GM12878 (cell line): ENCODE data around the gene EXOC4. TPM values are rescaled to one million over a fixed set of nuclear protein-coding genes. Genes with fewer than 3 reads are reported as not detected.

ENCODE experiments used
- ATAC-seq: fragments of 200-7000 bp; cut with Tn5 transposase; 3 replicates; pipeline ENCODE4 v1.9.1; 2020; ENCODE audit warnings: mild to moderate bottlenecking, moderate library complexity
- BruUV-seq: library from RNA; stranded (reverse); fragments of 400-500 nt; replicated peaks from 2 replicates; lab custom pipeline; 2021; lab: Mats Ljungman, UMichigan
- CTCF ChIA-PET: fragments of 300-600 bp; sonication (Branson Sonifier 250); formaldehyde crosslinking; extraction: SDS; loops from one replicate; lab custom pipeline; 2021; ENCODE audit warnings: inconsistent platforms; lab: Yijun Ruan, JAX
- POLR2A ChIA-PET: fragments of 350-600 bp; formaldehyde crosslinking; extraction: SDS; loops from one replicate; lab custom pipeline; 2021; ENCODE audit warnings: inconsistent platforms; lab: Charles Lee
- RAD21 ChIA-PET: fragments of 300-600 bp; sonication (Branson Sonifier 250); formaldehyde crosslinking; loops from one replicate; lab custom pipeline; 2023; ENCODE audit warnings: antibody characterized with exemption; ENCODE audit not compliant: unreplicated experiment; lab: Charles Lee
- SMC1A ChIA-PET: fragments of 300-600 bp; sonication (Branson Sonifier 250); formaldehyde crosslinking; loops from one replicate; lab custom pipeline; 2023; ENCODE audit not compliant: unreplicated experiment, uncharacterized antibody; lab: Charles Lee
- DNase-seq: peaks from one replicate; pipeline ENCODE4 v3.0.0-alpha.2; 2011; ENCODE audit warnings: low read depth, low spot score
- FAIRE-seq: peaks from 3 replicates; lab custom pipeline; 2011; peaks lifted over from hg19 to GRCh38; lab: Jason Lieb, UNC
- H2AFZ ChIP-seq: 2 replicates; pipeline ENCODE4 v1.6.0; 2011; ENCODE audit warnings: low read depth, low read length, control low read depth; ENCODE audit not compliant: control insufficient read depth
- H3K27ac ChIP-seq: 2 replicates; pipeline ENCODE4 v1.5.1; 2011; ENCODE audit warnings: control low read depth; ENCODE audit not compliant: control insufficient read depth, insufficient read depth
- H3K27me3 ChIP-seq, 2 experiments: replicated peaks in 1 of 2; 2 replicates each; pipeline versions ENCODE4 v1.6.0 to v1.6.1; 2011; ENCODE audit warnings: low read length in 1 of 2; ENCODE audit not compliant: control insufficient read depth in 2 of 2, insufficient read depth in 2 of 2
- H3K36me3 ChIP-seq, 2 experiments: 2 replicates each; pipeline ENCODE4 v1.5.1; 2011; ENCODE audit warnings: low read length in 1 of 2; ENCODE audit not compliant: control insufficient read depth in 2 of 2, insufficient read depth in 2 of 2
- H3K4me1 ChIP-seq: 2 replicates; pipeline ENCODE4 v1.6.1; 2011; ENCODE audit warnings: mild to moderate bottlenecking, low read length, moderate library complexity, mixed read lengths; ENCODE audit not compliant: control insufficient read depth, insufficient read depth
- H3K4me2 ChIP-seq: 2 replicates; pipeline ENCODE4 v1.6.0; 2011; ENCODE audit warnings: control low read depth; ENCODE audit not compliant: control insufficient read depth, insufficient read depth
- H3K4me3 ChIP-seq: fragments of 200-600 bp; sonication (generic); 2 replicates; pipeline ENCODE4 v1.5.1; 2016
- H3K79me2 ChIP-seq: 2 replicates; pipeline ENCODE4 v1.6.0; 2011; ENCODE audit warnings: low read length; ENCODE audit not compliant: control insufficient read depth, insufficient read depth
- H3K9ac ChIP-seq: 2 replicates; pipeline ENCODE4 v1.8.0; 2011; ENCODE audit warnings: low read length, control low read depth, mixed read lengths; ENCODE audit not compliant: control insufficient read depth, insufficient read depth
- H3K9me3 ChIP-seq: replicated peaks from 3 replicates; pipeline ENCODE4 v1.5.1; 2011; ENCODE audit warnings: mild to moderate bottlenecking, low read length; ENCODE audit not compliant: control insufficient read depth, insufficient read depth
- H4K20me1 ChIP-seq: 2 replicates; pipeline ENCODE4 v1.6.0; 2011; ENCODE audit not compliant: control insufficient read depth, insufficient read depth
- BCL11A ChIP-seq: IDR thresholded peaks from 2 replicates; pipeline ENCODE4 v1.6.1; 2011; ENCODE audit warnings: low read depth, low read length
- BRCA1 ChIP-seq: IDR thresholded peaks from 2 replicates; pipeline ENCODE4 v1.6.1; 2011; ENCODE audit warnings: low read depth, low read length, improper control_type of control experiment
- CEBPB ChIP-seq, 2 experiments: fragments of 150-350 bp in 1 of 2; IDR thresholded peaks; 2 replicates each; pipeline ENCODE4 v1.6.1; 2012 to 2014; ENCODE audit warnings: low read depth in 2 of 2, low read length in 2 of 2, borderline replicate concordance in 1 of 2, inconsistent platforms in 1 of 2
- CHD1 ChIP-seq: IDR thresholded peaks from 2 replicates; pipeline ENCODE4 v1.6.1; 2012; ENCODE audit warnings: low read depth, low read length, improper control_type of control experiment
- CHD4 ChIP-seq: fragments of 200-600 bp; sonication (generic); IDR thresholded peaks from 2 replicates; pipeline ENCODE4 v1.6.1; 2016; ENCODE audit warnings: mild to moderate bottlenecking
- PAX8 ChIP-seq: fragments of 450-650 bp; IDR thresholded peaks from 2 replicates; pipeline ENCODE4 v1.6.1; 2017; ENCODE audit warnings: mild to moderate bottlenecking, moderate library complexity
- PML ChIP-seq: IDR thresholded peaks from 2 replicates; pipeline ENCODE4 v1.6.1; 2012; ENCODE audit warnings: low read length, inconsistent platforms
- RCOR1 ChIP-seq: conservative IDR thresholded peaks from 2 replicates; pipeline ENCODE4 v1.6.1; 2012; ENCODE audit warnings: low read depth, low read length, improper control_type of control experiment
- SMAD5 ChIP-seq: IDR thresholded peaks from 2 replicates; pipeline ENCODE4 v1.6.1; 2016; ENCODE audit warnings: antibody characterized with exemption, low read depth
- TAF1 ChIP-seq: IDR thresholded peaks from 2 replicates; pipeline ENCODE4 v1.6.1; 2011; ENCODE audit warnings: mild to moderate bottlenecking, low read depth, low read length, borderline replicate concordance
- ZNF207 ChIP-seq: fragments of 450-650 bp; IDR thresholded peaks from 2 replicates; pipeline ENCODE4 v1.6.1; 2014; ENCODE audit warnings: antibody characterized with exemption, mild to moderate bottlenecking, borderline replicate concordance
- WGBS: methylation state at CpG from one replicate; pipeline ENCODE4 v1.1.6; 2016; ENCODE audit warnings: low lambda C conversion rate; ENCODE audit not compliant: insufficient replicate concordance, insufficient coverage; ENCODE audit errors: missing lambda C conversion rate; 5-methylcytosine and 5-hydroxymethylcytosine counted together
- in situ Hi-C: fragments of 300-500 bp; cut with MboI; formaldehyde crosslinking; loops from 9 replicates; pipeline ENCODE4 v1.14.3; 2018; ENCODE audit warnings: mixed read lengths
- intact Hi-C: fragments of 100-400 bp; cut with micrococcal nuclease; formaldehyde crosslinking; loops from one replicate; pipeline ENCODE4 v1.14.2; 2022; ENCODE audit not compliant: unreplicated experiment
- polyA plus RNA-seq, 11 experiments: library from polyadenylated mRNA; depleted of rRNA in 4 of 11; unstranded in 6 of 11; stranded (reverse) in 5 of 11; fragments of >200 nt; fragmentation: Nextera tagmentation in 4 of 11; fragmentation: Illumina TruSeq in 1 of 11; extraction: Ambion mirVana in 4 of 11; extraction: Trizol in 1 of 11; gene quantifications; 1 replicate in 1 of 11; 2 replicates in 10 of 11; pipeline versions ENCODE4 v1.2.1 to v1.2.3, GENCODE V29; 2011 to 2016; ENCODE audit warnings: inconsistent platforms in 2 of 11, missing spikeins in 2 of 11, low read depth in 1 of 11
- total RNA-seq, 4 experiments: library from RNA; depleted of rRNA in 3 of 4; stranded (reverse); fragments of >200 nt in 3 of 4; fragmentation: Illumina TruSeq in 1 of 4; extraction: Trizol in 1 of 4; gene quantifications; 2 replicates each; pipeline versions ENCODE4 v1.2.1 to v1.2.3, GENCODE V29; 2013 to 2021
- TF ChIP-seq, protein P1 (sequence below): fragments of 450-650 bp; IDR thresholded peaks from 2 replicates; pipeline ENCODE4 v1.6.1; 2014; ENCODE audit warnings: mild to moderate bottlenecking

Gene EXOC4
- total and polyA plus RNA-seq, 10 of the 15 experiments (the other 5 are each of a cell fraction or from before 2014, with no cell fraction given) = 13.2 to 44.5 (median 29.6) TPM

DNA sequence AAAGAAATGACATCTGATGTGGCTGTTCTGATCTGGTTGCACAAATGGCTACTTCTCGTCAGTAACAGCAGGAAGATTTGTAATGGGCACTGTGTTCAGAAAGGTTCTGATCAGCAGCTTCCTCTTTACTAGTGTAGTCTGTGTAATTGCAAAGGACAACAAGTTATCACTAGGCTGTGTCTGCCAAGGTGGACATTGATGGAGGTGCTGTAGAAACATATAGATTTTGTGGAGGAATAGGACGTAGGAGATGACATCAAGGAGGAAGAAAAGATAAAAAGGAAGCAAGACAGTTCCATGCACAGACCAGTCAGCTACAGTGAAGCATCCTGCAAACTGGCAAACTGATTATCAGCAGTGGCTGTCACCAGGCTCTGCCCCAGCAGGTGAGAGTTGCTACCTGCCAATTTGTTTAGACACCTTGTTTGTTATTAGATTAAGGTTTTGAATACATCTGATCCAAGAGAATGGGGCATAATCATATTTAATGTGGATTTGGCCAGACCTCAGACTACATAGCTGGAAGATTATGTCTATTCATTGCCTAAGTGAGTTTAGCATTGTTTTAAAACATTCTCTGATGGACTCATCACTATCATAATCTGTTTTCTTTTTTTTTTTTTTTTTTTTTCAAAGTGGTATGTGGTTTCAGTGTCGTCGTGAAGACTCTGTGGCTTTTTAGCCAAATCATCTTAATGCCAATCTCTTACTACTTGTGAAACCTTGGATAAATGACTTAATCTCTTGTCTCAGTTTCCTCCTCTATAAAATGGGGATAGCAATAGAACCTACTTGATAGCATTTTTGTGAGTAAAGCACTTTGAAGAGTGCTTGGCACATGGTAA, 456.4 kb downstream of the EXOC4 start:
- no peaks in the 10 kb centered on the region for H4K20me1 ChIP-seq
- intact Hi-C loops = no loop called here
- no peaks in the 10 kb centered on the region for H3K4me1 ChIP-seq
- TF ChIP-seq PML (no peak), ZNF207 (no peak), TAF1 (no peak), CEBPB (IDR thresholded peaks at IDR 0.05; ENCODE audit: borderline replicate concordance in 1 of 2, low read depth in 2 of 2, low read length in 2 of 2) (no peak), CHD4 (no peak), CHD1 (no peak), BRCA1 (no peak), RCOR1 (no peak), BCL11A (no peak), SMAD5 (no peak), PAX8 (no peak)
- TF ChIP-seq, protein P1, sequence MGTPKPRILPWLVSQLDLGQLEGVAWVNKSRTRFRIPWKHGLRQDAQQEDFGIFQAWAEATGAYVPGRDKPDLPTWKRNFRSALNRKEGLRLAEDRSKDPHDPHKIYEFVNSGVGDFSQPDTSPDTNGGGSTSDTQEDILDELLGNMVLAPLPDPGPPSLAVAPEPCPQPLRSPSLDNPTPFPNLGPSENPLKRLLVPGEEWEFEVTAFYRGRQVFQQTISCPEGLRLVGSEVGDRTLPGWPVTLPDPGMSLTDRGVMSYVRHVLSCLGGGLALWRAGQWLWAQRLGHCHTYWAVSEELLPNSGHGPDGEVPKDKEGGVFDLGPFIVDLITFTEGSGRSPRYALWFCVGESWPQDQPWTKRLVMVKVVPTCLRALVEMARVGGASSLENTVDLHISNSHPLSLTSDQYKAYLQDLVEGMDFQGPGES = no peak
- no peak overlapping the region for H3K4me2 ChIP-seq
- DNase-seq (no peak), ATAC-seq (no peak), FAIRE-seq (no peak)
- H3K4me3 ChIP-seq = no peak overlapping the region
- no peaks in the 10 kb centered on the region for H3K79me2 ChIP-seq
- in situ Hi-C loops = no loop called here
- 97% methylated on average over 4 of the region's 4 CpGs for WGBS
- no TSS peak for BruUV-seq
- no peak overlapping the region for H3K9ac ChIP-seq
- ChIA-PET SMC1A (interaction anchor here (0.8 kb wide), 1 partner anchor 37 kb away, joined by 4 read pairs; no protein-coding TSS in a partner anchor), RAD21 (no interaction called here), CTCF (interaction anchor here (1.0 kb wide), 1 partner anchor 12 kb away, joined by 3 read pairs; no protein-coding TSS in a partner anchor), POLR2A (interaction anchor here (0.7 kb wide), 1 partner anchor 310 kb away, joined by 5 read pairs; no protein-coding TSS in a partner anchor)
- H3K9me3 ChIP-seq = no peaks in the 10 kb centered on the region
- H3K27me3 ChIP-seq = no peaks in the 10 kb centered on the region
- H2AFZ ChIP-seq = no peak overlapping the region
- H3K36me3 ChIP-seq = no peaks in the 10 kb centered on the region
- no peak overlapping the region for H3K27ac ChIP-seq
